ENCODE data around the gene KCTD5.

KCTD5 gene

DNA sequence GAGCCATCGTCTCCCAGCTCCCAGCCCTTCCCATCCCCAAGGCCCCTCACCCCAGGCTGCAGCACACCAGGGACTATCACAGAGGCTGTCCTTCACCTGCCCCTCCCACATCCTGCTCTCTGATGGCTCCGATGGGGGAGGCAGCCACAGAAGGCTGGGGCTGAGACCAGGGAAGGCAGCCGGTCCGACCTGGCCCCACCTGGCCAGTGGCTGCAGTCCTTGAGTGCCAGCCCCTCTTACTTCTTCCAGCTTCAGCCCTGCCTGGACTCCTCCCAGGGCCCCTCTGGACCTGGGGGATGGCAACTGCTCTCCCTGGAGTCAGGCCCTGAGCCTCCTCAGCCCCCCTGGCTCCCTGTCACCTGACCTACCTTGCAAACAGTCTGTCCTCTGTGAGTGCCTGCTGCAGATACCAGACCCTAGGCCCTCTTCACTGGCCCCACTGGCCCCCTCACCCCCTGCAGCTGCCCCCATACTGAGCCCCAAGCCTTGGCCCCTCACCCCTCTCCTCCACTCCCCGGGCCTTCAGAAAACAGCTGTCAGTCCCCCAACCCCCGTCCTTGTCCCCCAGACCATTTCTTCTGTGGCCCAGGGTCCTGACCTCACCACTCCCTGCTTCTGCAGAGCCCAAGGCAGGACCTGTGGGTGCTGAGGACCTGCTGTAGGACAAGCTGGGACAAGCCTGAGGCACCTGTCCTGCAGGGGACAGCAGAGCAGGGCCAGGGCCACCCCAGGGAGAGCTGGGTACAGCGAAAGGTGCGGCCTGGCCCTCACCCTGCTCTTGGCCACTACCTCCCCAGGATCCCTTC, 57.5 kb downstream of the KCTD5 start:
- TF ChIP-seq, protein P1, sequence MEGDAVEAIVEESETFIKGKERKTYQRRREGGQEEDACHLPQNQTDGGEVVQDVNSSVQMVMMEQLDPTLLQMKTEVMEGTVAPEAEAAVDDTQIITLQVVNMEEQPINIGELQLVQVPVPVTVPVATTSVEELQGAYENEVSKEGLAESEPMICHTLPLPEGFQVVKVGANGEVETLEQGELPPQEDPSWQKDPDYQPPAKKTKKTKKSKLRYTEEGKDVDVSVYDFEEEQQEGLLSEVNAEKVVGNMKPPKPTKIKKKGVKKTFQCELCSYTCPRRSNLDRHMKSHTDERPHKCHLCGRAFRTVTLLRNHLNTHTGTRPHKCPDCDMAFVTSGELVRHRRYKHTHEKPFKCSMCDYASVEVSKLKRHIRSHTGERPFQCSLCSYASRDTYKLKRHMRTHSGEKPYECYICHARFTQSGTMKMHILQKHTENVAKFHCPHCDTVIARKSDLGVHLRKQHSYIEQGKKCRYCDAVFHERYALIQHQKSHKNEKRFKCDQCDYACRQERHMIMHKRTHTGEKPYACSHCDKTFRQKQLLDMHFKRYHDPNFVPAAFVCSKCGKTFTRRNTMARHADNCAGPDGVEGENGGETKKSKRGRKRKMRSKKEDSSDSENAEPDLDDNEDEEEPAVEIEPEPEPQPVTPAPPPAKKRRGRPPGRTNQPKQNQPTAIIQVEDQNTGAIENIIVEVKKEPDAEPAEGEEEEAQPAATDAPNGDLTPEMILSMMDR (IDR thresholded peaks at IDR 0.05; ENCODE audit: extremely low read depth, missing control alignments), result no peak

DNA sequence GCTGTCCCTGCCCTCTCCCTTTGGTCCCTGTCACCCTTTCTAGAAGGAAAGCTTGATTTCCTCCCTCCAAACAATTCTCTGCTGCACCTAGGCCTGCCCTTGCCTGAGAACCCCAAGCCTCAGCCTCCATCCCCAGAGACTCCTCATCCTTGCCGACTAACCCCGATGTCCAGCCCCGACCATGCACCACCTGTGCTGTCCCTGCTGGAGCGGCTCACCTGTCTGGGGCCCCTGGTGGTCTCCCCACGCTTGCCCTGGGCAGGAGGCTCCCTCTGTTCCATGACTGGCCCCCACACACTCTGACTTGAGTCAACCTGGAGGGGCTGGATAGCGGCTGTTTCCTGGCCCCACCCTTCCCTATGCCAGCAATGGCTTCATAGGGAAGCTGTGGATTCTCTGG, 58.2 kb downstream of the KCTD5 start:
- TF ChIP-seq, protein P1 (IDR thresholded peaks at IDR 0.05; ENCODE audit: extremely low read depth, missing control alignments), result no peak
- no peak for DNase-seq (ENCODE audit: low spot score)

More for the DNA sequence above, 57.5 kb downstream of the KCTD5 start:
- no peak for DNase-seq (ENCODE audit: low spot score)

DNA sequence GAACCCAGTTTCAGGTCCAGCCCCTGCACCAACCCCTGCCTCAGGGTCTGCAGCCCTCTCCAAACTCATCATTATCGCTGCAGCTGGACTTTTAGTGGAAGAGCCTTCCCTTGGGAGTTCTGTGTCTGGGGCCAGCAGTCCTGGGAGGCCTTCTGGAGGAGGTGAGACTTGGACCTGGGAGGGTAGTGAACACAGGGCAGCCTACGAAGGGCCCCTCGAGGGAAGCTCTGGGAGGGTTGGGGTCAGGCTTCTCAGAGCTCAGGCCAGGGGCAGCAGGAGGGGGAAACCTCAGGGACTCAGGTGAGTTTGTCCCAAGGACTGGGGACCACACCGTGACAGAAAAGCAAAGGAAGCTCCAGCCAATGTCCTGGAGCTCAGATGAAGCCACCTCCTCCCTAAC, 58.8 kb downstream of the KCTD5 start:
- TF ChIP-seq, protein P1 (IDR thresholded peaks at IDR 0.05; ENCODE audit: extremely low read depth, missing control alignments), result no peak
- DNase-seq (ENCODE audit: low spot score), result no peak

DNA sequence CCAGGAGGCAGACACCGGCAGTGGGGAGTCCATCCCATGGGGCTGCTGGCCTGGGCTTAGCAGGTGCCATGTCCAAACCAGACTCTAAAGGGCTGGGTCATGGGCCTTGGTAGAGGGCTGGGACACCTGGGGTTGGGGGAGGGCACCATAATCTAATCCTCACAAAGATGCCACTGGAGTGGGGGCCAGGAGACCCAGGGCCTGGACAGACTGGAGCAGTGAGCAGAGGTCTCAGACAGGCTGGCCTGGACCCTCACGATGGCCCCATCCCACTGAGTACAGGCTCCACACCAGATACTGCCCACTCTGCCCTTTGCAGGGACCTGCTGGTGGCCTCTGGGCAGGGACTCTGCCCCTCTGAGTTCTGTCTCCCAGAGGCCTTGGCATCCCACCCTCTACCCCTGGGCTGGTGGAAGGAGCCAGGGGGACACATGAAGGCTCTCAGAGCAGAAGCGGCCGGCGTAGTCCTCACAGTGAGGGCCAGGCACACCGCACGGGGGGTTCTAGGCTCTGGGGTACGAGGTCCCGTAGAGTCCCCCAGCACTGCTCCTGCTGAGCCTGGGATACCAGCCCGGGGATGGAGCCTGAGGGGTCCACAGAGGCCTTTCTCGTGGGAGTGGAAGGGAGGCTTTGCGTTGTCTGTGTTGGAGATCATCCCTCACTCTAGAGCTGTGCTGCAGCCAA, 60.1 kb downstream of the KCTD5 start:
- no peak for DNase-seq (ENCODE audit: low spot score)
- TF ChIP-seq, protein P1 (IDR thresholded peaks at IDR 0.05; ENCODE audit: extremely low read depth, missing control alignments), result no peak

DNA sequence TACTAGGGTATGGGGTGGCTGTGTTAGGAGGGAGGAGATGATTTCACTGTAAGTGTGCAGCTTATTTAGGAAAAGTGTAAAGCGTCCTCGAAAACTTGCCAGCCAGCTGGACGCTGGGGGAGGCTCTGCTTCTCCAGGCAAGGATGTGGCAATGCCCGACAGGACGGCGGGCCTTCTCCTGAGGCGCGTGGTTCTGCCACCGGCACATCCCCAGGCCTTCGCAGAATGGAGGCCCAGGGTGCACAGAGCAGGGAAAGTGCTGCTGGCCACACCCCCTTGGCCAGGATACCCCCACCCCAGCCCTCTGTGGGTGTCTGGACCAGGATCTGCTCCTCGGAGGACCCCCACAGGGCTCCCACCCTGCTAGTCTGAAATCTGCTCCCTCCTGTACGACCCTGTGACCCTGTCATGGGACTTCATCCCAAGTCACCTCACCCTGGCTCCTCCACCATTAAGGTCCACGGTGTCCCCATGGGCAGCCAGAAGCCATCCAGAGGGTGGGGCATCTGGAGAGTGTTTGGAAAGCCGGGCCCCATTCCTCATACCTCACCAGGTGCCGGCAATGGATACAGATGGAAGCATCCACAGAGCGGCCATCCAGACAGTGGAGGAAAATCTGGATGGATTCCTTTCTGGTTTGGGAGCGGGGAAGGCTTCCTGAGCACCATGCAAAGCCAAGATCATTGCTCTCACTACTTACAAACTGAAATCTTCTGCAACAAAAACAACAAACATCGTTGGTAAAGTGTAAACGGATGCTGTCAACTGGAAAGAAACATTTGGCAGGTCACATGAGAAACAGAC, 60.9 kb downstream of the KCTD5 start:
- no peak for DNase-seq (ENCODE audit: low spot score)
- TF ChIP-seq, protein P1 (IDR thresholded peaks at IDR 0.05; ENCODE audit: extremely low read depth, missing control alignments), result no peak

DNA sequence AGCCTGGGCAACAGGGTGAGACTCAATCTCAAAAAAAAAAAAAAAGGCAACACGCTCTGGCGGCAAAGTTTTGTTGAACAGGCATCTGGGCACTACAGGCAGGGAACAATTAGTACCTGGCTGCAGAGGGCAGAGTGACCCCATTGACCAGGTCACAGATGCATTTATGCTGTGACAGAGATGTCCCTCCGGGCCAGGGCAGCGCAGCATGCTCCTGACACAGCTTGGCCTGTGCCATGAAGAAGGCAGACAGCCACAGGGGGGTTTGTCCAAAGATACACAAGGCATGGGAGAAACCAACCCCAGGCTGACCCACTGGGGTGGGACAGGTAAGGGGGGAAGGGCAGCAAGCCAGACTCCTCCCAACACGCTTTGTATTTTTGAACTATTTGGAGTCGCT, 62.4 kb downstream of the KCTD5 start:
- DNase-seq (ENCODE audit: low spot score), result no peak
- TF ChIP-seq, protein P1 (IDR thresholded peaks at IDR 0.05; ENCODE audit: extremely low read depth, missing control alignments), result no peak
